HG03108 (cell line): ENCODE measurements around the gene HDAC4.

ENCODE experiments used
- ATAC-seq: cut with Tn5 transposase; IDR thresholded peaks from one replicate; pipeline ENCODE4 v1.9.1; 2021; ENCODE audit warnings: moderate library complexity; ENCODE audit not compliant: unreplicated experiment

Gene HDAC4

DNA sequence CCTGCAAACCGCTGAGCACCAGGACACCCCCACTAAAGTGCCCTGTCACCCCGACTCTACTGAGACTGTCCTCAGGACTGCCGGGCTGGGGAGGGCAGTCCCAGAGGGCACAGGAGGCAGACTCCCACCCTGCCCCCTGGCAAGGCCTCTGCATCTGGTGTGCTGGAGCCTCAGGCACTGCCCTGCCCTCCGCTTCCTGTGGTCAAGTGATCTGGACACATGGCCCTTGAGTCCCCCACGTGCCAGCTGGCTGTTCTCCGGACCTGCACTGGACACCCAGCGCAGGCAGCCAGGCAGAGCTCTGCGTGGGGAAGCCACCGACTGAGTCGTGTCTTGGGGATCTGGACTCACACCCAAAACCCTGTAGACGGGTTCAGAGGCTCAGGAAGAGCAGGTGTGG is 335.3 kb downstream of the HDAC4 start:
- ATAC-seq: no peak

DNA sequence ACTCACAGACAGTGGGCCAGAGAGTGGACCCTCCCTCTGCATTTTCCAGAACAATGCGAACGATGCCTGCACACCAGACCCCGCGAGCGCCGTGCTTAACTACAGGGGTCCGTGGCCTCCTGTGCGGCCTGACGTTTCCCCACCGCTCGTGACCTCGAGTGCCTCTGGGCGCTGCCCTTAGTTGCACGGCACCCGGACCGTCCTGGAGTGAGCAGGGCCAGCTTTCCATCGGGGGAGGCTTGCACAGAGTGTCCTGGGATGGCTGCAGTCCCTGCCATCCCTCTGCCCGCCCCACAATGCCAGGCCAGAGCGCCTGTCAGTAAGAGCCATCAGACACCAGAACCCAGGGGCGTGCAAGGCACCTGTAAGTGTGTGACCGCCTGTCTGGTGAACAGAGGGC is 335.9 kb downstream of the HDAC4 start:
- ATAC-seq: no peak

GRCh38 chr2:239064253-239064652 is 336.6 kb downstream of the HDAC4 start:
- ATAC-seq: no peak

- ATAC-seq: no peak
Measured at GRCh38 chr2:239062743-239063142, 338.1 kb downstream of the HDAC4 start.

DNA sequence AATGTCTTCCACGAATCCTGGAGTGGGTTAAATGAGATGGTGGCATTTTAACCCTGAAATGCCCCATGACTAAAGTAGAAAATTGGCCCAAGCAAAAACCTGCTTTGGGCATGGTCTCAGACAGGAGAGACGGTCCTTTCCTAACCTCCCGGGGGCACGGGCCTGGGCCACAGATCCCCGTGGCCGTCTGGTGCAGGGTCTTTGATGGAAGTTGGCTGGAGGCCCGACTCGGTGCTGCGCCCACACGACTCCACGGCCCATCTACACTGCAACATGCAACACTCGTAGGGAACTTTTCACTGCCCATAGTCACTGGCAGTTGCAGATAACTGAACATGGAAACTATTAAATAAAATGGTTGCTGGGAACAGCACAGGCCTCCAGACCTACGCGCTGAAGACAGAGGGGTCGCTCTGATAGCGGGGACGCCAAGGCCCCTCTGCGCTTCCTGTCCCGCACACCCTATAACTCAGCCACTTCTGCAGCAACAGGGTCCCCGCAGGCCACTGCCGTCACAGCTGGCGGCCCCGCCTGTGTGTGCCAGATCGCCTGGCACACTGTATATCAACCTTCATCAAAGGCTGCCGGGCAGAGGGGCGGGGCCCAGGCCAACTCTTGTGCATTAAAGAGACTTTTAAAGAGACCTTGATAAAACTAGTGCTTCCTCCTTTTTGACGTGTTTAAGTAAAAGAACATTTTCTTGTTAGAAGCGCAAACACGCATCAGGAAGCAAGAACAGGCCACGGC is 338.8 kb downstream of the HDAC4 start:
- ATAC-seq: no peak

- ATAC-seq: no peak
Measured at GRCh38 chr2:239061121-239061666, 339.6 kb downstream of the HDAC4 start.

GRCh38 chr2:239060676-239061075 is 340.1 kb downstream of the HDAC4 start:
- ATAC-seq: no peak

DNA sequence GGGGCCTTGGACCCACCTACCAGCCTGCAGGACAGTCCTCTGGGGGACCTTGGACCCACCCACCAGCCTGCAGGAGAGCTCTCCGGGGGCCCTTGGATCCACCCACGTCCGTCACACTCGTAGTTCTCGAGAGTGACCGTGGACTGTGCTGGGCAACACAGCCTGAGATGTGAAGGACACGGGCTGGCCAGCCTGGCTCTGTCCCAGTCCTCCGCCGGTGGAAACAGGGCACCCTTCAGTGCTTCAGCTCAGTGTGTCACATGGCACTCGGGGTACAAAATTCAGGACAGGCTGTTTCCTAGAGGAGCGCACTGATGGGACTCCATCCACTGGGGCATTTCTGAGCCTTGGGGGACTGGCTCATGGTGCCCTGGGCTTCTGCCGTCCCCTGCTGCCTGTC is 341.0 kb downstream of the HDAC4 start:
- no peak for ATAC-seq

GRCh38 chr2:239058766-239059165 is 342.1 kb downstream of the HDAC4 start:
- no peak for ATAC-seq

GRCh38 chr2:239057533-239057932 is 343.3 kb downstream of the HDAC4 start:
- no peak for ATAC-seq

- no peak for ATAC-seq
Measured at GRCh38 chr2:239056611-239057010, 344.2 kb downstream of the HDAC4 start.

- no peak for ATAC-seq
Measured at GRCh38 chr2:239055756-239056493, 344.9 kb downstream of the HDAC4 start.

DNA sequence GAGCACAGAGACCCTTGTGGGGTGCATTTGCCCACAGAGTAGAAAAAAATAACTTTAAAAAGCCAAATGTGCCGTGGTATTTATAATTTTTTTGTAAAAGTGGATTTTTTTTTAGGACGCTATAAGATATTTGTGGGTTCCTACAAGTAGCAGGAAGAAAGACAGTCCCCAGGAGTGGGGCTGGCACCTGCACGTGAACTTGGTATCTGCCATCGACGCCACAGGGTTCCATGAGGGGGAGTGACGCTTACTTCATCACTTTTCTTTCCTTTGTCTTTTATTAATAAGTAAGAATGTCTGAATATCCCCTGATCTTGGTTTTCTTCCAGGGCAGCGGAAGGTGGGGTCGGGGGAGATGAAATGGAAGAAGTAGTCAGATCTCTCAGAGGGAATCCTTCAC is 345.9 kb downstream of the HDAC4 start:
- no peak for ATAC-seq

DNA sequence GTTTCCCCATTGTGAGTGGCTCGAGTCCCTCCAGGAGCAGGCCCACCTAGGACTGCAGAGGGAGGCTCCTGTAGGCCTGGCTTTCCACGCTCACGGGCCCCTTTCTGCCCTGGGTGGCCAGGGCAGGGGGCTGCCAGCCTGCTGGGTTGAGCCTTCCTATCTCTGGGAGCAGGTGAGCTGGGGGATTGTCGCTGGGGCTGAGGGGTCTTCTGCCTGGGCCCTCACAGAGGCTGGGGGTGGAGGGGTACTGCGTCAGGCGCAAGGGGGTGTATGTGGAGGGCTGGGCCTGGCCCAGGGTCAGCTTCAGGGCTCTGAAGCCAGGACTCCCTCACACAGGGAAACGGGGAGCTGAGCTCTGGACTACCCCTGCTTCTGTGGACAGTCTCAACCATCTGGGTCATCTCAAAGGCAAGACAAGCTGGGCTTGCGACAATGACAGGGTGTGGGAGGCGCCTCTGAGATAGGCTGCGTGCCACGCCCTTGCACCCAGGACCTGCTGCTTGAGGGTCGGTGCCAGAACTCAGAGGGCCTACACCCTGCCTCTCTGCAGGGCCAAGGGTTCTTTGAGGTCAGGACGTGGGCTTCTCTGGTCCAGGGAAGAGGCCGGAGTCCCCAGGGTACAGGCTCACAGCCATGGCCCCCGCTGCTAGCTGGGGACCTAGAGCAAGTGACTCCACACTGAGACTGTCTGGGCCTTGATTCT is 346.9 kb downstream of the HDAC4 start:
- no peak for ATAC-seq

- ATAC-seq: no peak
Measured at GRCh38 chr2:239052798-239053665, 347.8 kb downstream of the HDAC4 start.

DNA sequence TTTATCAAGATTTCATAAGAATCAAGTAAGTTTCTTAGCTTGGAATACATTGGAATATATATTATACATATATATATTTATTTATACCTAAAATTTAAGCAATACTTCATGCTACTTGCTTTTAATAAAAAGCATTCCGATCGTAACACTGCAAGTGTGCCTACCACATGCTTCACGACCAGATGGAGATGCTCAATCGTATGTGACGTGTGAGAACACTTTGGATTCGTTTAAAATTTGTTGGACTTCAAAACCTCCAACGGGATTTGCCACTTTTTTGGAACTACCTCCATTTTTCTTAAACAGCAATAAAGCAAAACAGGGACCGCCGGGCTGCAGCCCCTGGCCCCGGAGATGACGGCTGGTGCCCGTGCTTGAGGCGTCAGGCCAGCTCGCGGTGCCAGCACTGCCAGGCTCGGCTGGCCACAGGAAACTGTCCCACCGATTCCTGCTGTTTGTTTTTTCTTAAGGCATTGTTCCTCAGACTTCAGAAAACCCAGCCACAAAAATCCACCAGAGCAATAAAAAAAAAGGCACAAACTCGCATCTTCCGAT is 348.9 kb downstream of the HDAC4 start:
- no peak for ATAC-seq

GRCh38 chr2:239050252-239050649 is 350.6 kb downstream of the HDAC4 start:
- no peak for ATAC-seq

GRCh38 chr2:239049421-239050251 is 351.2 kb downstream of the HDAC4 start:
- no peak for ATAC-seq

GRCh38 chr2:239048736-239049135 is 352.1 kb downstream of the HDAC4 start:
- ATAC-seq: no peak
